GM13976 (cell line): ENCODE data around the gene SUCLG2.
A peak's percentile ranks its signal among the peaks of the same experiment; 100 is the strongest.

ENCODE experiments used
- DNase-seq: peaks from one replicate; pipeline ENCODE4 v3.0.0; 2012; ENCODE audit warnings: low spot score
- CTCF ChIP-seq: IDR thresholded peaks from 2 replicates; pipeline ENCODE4 v1.5.1; 2012; ENCODE audit warnings: borderline replicate concordance, mild to moderate bottlenecking; ENCODE audit not compliant: insufficient read depth; ENCODE audit errors: extremely low read depth, missing control alignments, control extremely low read depth
- in situ Hi-C: fragments of 300-500 bp; cut with MboI; formaldehyde crosslinking; loops from one replicate; pipeline ENCODE4 v1.12.0; 2022; ENCODE audit warnings: low sequenced_read_pairs, mixed read lengths, inconsistent platforms; ENCODE audit not compliant: unreplicated experiment

Gene SUCLG2

GRCh38 chr3:67689806-67690205, 35.4 kb upstream of the SUCLG2 start:
- TF ChIP-seq CTCF = no peak
- DNase-seq = no peak
- in situ Hi-C loops = no loop called here

- no peak for DNase-seq
- TF ChIP-seq CTCF = no peak
- in situ Hi-C loops = no loop called here
These were observed 33.8 kb upstream of the SUCLG2 start for GRCh38 chr3:67688231-67688630.

GRCh38 chr3:67686069-67686468, 31.7 kb upstream of the SUCLG2 start:
- no peak for DNase-seq
- TF ChIP-seq CTCF = no peak
- in situ Hi-C loops = no loop called here

- in situ Hi-C loops = no loop called here
- TF ChIP-seq CTCF = no peak
- peak; percentile 44 for DNase-seq
These were observed 31.1 kb upstream of the SUCLG2 start for GRCh38 chr3:67685499-67685898.

GRCh38 chr3:67684211-67684610, 29.8 kb upstream of the SUCLG2 start:
- in situ Hi-C loops = no loop called here
- TF ChIP-seq CTCF = no peak
- no peak for DNase-seq

GRCh38 chr3:67683522-67683921, 29.1 kb upstream of the SUCLG2 start:
- no peak for DNase-seq
- in situ Hi-C loops = no loop called here
- no peak for TF ChIP-seq CTCF

GRCh38 chr3:67678665-67679064, 24.3 kb upstream of the SUCLG2 start:
- in situ Hi-C loops = no loop called here
- TF ChIP-seq CTCF = no peak
- no peak for DNase-seq
